Subcutaneous abdominal adipose tissue (tissue), 5 donors: Measurements from ENCODE around the gene OR2F2.

ENCODE experiments used
- H3K27ac ChIP-seq: one replicate; pipeline ENCODE4 v1.7.0; 2013; ENCODE audit warnings: low read depth, mild to moderate bottlenecking, inconsistent platforms, low read length, moderate library complexity
- H3K27me3 ChIP-seq, 5 donors: one replicate each; pipeline ENCODE4 v1.7.0; 2013; ENCODE audit warnings: low read length in 5 of 5, inconsistent platforms in 1 of 5; ENCODE audit not compliant: control insufficient read depth in 5 of 5, insufficient read depth in 4 of 5
- H3K36me3 ChIP-seq, 5 donors: one replicate each; pipeline ENCODE4 v1.7.0; 2013; ENCODE audit warnings: low read length in 5 of 5; ENCODE audit not compliant: control insufficient read depth in 5 of 5, insufficient read depth in 5 of 5
- H3K4me1 ChIP-seq, 5 donors: one replicate each; pipeline ENCODE4 v1.7.0; 2013; ENCODE audit warnings: low read length in 5 of 5, mild to moderate bottlenecking in 3 of 5, moderate library complexity in 1 of 5; ENCODE audit not compliant: control insufficient read depth in 5 of 5, insufficient read depth in 5 of 5
- H3K4me3 ChIP-seq, 5 donors: one replicate each; pipeline ENCODE4 v1.7.0; 2013; ENCODE audit warnings: low read length in 5 of 5, low read depth in 1 of 5
- H3K9ac ChIP-seq, 5 donors: one replicate each; pipeline ENCODE4 v1.7.0; 2013; ENCODE audit warnings: low read length in 5 of 5, mild to moderate bottlenecking in 4 of 5, moderate library complexity in 3 of 5
- H3K9me3 ChIP-seq, 5 donors: one replicate each; pipeline ENCODE4 v1.7.0; 2013; ENCODE audit warnings: low read length in 5 of 5; ENCODE audit not compliant: control insufficient read depth in 5 of 5
- donor health status: healthy.
- donor health status: healthy.
- donor health status: healthy.
- donor health status: healthy.
- donor health status: healthy.

The OR2F2 gene

GRCh38 chr7:143900230-143900766 lies 34.7 kb upstream of the OR2F2 start:
- H3K9me3 ChIP-seq = peaks cover 0 to 4% (median 0%) of the 10 kb centered on the region in 5 donors
- peak overlapping the region; percentile 95 for H3K27ac ChIP-seq
- no peaks in the 10 kb centered on the region for H3K36me3 ChIP-seq
- H3K27me3 ChIP-seq = no peaks in the 10 kb centered on the region
- H3K4me1 ChIP-seq = peaks cover 4 to 25% (median 21%) of the 10 kb centered on the region in 5 donors
- peak overlapping the region in 3 of 5 donors; percentile 12 to 97 (median 22) for H3K4me3 ChIP-seq
- peak overlapping the region in 4 of 5 donors; percentile 31 to 94 (median 39) for H3K9ac ChIP-seq

- Histone ChIP-seq H3K9me3 (peaks cover 0 to 4% (median 0%) of the 10 kb centered on the region in 5 donors), H3K9ac (peak overlapping the region; percentile 75 to 95 (median 93)), H3K27ac (peak overlapping the region; percentile 95), H3K4me3 (peak overlapping the region; percentile 89 to 97 (median 91)), H3K36me3 (no peaks in the 10 kb centered on the region), H3K27me3 (no peaks in the 10 kb centered on the region), H3K4me1 (peaks cover 4 to 25% (median 21%) of the 10 kb centered on the region in 5 donors)
These were observed 33.7 kb upstream of the OR2F2 start for GRCh38 chr7:143901332-143901667.

GRCh38 chr7:143901668-143902331 lies 33.2 kb upstream of the OR2F2 start, which contains the start of gene TCAF1:
Gene TCAF1 (minus strand): TSS chr7:143902176. CDS start chr7:143876608, 25,568 bp downstream.
- peaks cover 4 to 28% (median 23%) of the 10 kb centered on the region in 5 donors for H3K4me1 ChIP-seq
- no peaks in the 10 kb centered on the region for H3K36me3 ChIP-seq
- peak within 1 kb of the TSS; percentile 75 to 95 (median 93) for H3K9ac ChIP-seq
- no peaks in the 10 kb centered on the region for H3K27me3 ChIP-seq
- peak within 1 kb of the TSS; percentile 95 for H3K27ac ChIP-seq
- H3K9me3 ChIP-seq = peaks cover 0 to 4% (median 0%) of the 10 kb centered on the region in 5 donors
- peak within 1 kb of the TSS; percentile 89 to 97 (median 91) for H3K4me3 ChIP-seq

- Histone ChIP-seq H3K36me3 (no peaks in the 10 kb centered on the region), H3K9me3 (peaks cover 0 to 4% (median 0%) of the 10 kb centered on the region in 5 donors), H3K4me1 (peaks cover 4 to 34% (median 27%) of the 10 kb centered on the region in 5 donors), H3K4me3 (peak overlapping the region in 2 of 5 donors; percentile 90 to 91), H3K9ac (peak overlapping the region in 2 of 5 donors; percentile 91 to 93), H3K27me3 (no peaks in the 10 kb centered on the region), H3K27ac (peak overlapping the region; percentile 95)
These were observed 32.6 kb upstream of the OR2F2 start for GRCh38 chr7:143902332-143902899.

- Histone ChIP-seq H3K4me1 (peaks cover under 1 to 36% (median 24%) of the 10 kb centered on the region in 5 donors), H3K9ac (no peak overlapping the region), H3K4me3 (no peak overlapping the region), H3K9me3 (no peaks in the 10 kb centered on the region), H3K27me3 (no peaks in the 10 kb centered on the region), H3K27ac (no peak overlapping the region), H3K36me3 (no peaks in the 10 kb centered on the region)
These were observed 29.5 kb upstream of the OR2F2 start for GRCh38 chr7:143905509-143905908.

- Histone ChIP-seq H3K9me3 (no peaks in the 10 kb centered on the region), H3K27ac (no peak overlapping the region), H3K4me1 (peaks cover 0 to 31% (median 17%) of the 10 kb centered on the region in 5 donors)
These were observed 28.9 kb upstream of the OR2F2 start for GRCh38 chr7:143906151-143906550.

GRCh38 chr7:143906895-143907294 lies 28.1 kb upstream of the OR2F2 start:
- Histone ChIP-seq H3K36me3 (no peaks in the 10 kb centered on the region), H3K9ac (no peak overlapping the region), H3K4me1 (peaks cover 0 to 27% (median 13%) of the 10 kb centered on the region in 5 donors), H3K9me3 (no peaks in the 10 kb centered on the region), H3K4me3 (no peak overlapping the region), H3K27me3 (no peaks in the 10 kb centered on the region), H3K27ac (no peak overlapping the region)

More at GRCh38 chr7:143906151-143906550, 28.9 kb upstream of the OR2F2 start:
- Histone ChIP-seq H3K27me3 (no peaks in the 10 kb centered on the region), H3K36me3 (no peaks in the 10 kb centered on the region), H3K4me3 (no peak overlapping the region), H3K9ac (no peak overlapping the region)

GRCh38 chr7:143908120-143908519 lies 26.9 kb upstream of the OR2F2 start:
- H3K27me3 ChIP-seq = no peaks in the 10 kb centered on the region
- peaks cover 0 to 27% (median 13%) of the 10 kb centered on the region in 5 donors for H3K4me1 ChIP-seq
- no peaks in the 10 kb centered on the region for H3K9me3 ChIP-seq
- no peaks in the 10 kb centered on the region for H3K36me3 ChIP-seq
- no peak overlapping the region for H3K4me3 ChIP-seq
- H3K27ac ChIP-seq = no peak overlapping the region
- H3K9ac ChIP-seq = no peak overlapping the region

GRCh38 chr7:143909863-143910262 lies 25.2 kb upstream of the OR2F2 start:
- Histone ChIP-seq H3K27me3 (no peaks in the 10 kb centered on the region), H3K36me3 (no peaks in the 10 kb centered on the region), H3K9ac (no peak overlapping the region), H3K4me3 (no peak overlapping the region), H3K27ac (no peak overlapping the region), H3K9me3 (no peaks in the 10 kb centered on the region), H3K4me1 (peaks cover 0 to 27% (median 13%) of the 10 kb centered on the region in 5 donors)
